BJ (cell line): ENCODE measurements around the gene SLC8A1. TPM values are rescaled to one million over a fixed set of nuclear protein-coding genes. Genes with fewer than 3 reads are reported as not detected.

Experiments
- CTCF ChIA-PET: fragments of 350-600 bp; formaldehyde crosslinking; extraction: SDS; loops from one replicate; lab custom pipeline; 2021; ENCODE audit warnings: antibody characterized with exemption, inconsistent platforms; lab: Yijun Ruan, JAX
- POLR2A ChIA-PET: fragments of 300-600 bp; sonication (Branson Sonifier 250); formaldehyde crosslinking; extraction: SDS; loops from one replicate; lab custom pipeline; 2021; ENCODE audit warnings: antibody characterized with exemption; lab: Charles Lee
- DNase-seq: peaks from one replicate; pipeline ENCODE4 v3.0.0-alpha.2; 2011; ENCODE audit warnings: low read depth
- H3K27me3 ChIP-seq: 2 replicates; pipeline ENCODE4 v1.6.0; 2011; ENCODE audit warnings: low read length; ENCODE audit not compliant: control insufficient read depth, insufficient read depth
- H3K36me3 ChIP-seq: 2 replicates; pipeline ENCODE4 v1.5.1; 2011; ENCODE audit warnings: low read length; ENCODE audit not compliant: control insufficient read depth, insufficient read depth
- H3K4me3 ChIP-seq: 2 replicates; pipeline ENCODE4 v1.5.1; 2011; ENCODE audit warnings: low read depth, mild to moderate bottlenecking, control low read depth, low read length
- CTCF ChIP-seq: IDR thresholded peaks from 2 replicates; pipeline ENCODE4 v1.5.1; 2011; ENCODE audit warnings: low read depth, mild to moderate bottlenecking, control low read depth, inconsistent platforms, low read length, moderate library complexity; ENCODE audit not compliant: insufficient read depth
- polyA plus RNA-seq: library from polyadenylated mRNA; depleted of rRNA; stranded (reverse); fragments of >200 nt; gene quantifications from 2 replicates; pipeline ENCODE4 v1.2.3, GENCODE V29; 2011

The SLC8A1 gene
- polyA plus RNA-seq, 1 experiment, result 18.5 TPM

- POLR2A ChIA-PET, result no interaction called here
- H3K27me3 ChIP-seq, result no peaks in the 10 kb centered on the region
- TF ChIP-seq CTCF, result no peak
- no peak for DNase-seq
- no peaks in the 10 kb centered on the region for H3K36me3 ChIP-seq
- CTCF ChIA-PET, result no interaction called here
- no peak overlapping the region for H3K4me3 ChIP-seq
These were observed 41.2 kb downstream of the SLC8A1 start for GRCh38 chr2:40410695-40411094.

- Histone ChIP-seq H3K4me3 (no peak overlapping the region), H3K27me3 (no peaks in the 10 kb centered on the region), H3K36me3 (no peaks in the 10 kb centered on the region)
- no peak for TF ChIP-seq CTCF
- DNase-seq, result no peak
- ChIA-PET POLR2A (no interaction called here), CTCF (no interaction called here)
These were observed 42.2 kb downstream of the SLC8A1 start for GRCh38 chr2:40409734-40410133.

- no peak for TF ChIP-seq CTCF
- H3K4me3 ChIP-seq, result no peak overlapping the region
- ChIA-PET CTCF (interaction anchor here (1.3 to 1.5 kb wide), 2 partner anchors 12 to 42 kb away, joined by 3 to 5 read pairs; no protein-coding TSS in a partner anchor), POLR2A (no interaction called here)
- no peak for DNase-seq
- H3K36me3 ChIP-seq, result no peaks in the 10 kb centered on the region
- H3K27me3 ChIP-seq, result no peaks in the 10 kb centered on the region
These were observed 45.2 kb downstream of the SLC8A1 start for GRCh38 chr2:40406485-40407289.

GRCh38 chr2:40405465-40405864 is 46.4 kb downstream of the SLC8A1 start:
- CTCF ChIA-PET, result interaction anchor here (0.8 to 1.5 kb wide), 3 partner anchors 13 to 149 kb away, joined by 3 to 5 read pairs (median 3); no protein-coding TSS in a partner anchor
- Histone ChIP-seq H3K27me3 (no peaks in the 10 kb centered on the region), H3K4me3 (no peak overlapping the region), H3K36me3 (no peaks in the 10 kb centered on the region)
- peak; percentile 71 for DNase-seq
- POLR2A ChIA-PET, result interaction anchor here (0.6 to 1.3 kb wide), 3 partner anchors 11 to 45 kb away, joined by 3 read pairs; no protein-coding TSS in a partner anchor
- no peak for TF ChIP-seq CTCF

- H3K27me3 ChIP-seq, result no peaks in the 10 kb centered on the region
- no peak for TF ChIP-seq CTCF
- no peaks in the 10 kb centered on the region for H3K36me3 ChIP-seq
- ChIA-PET CTCF (interaction anchor here (0.8 to 2.3 kb wide), 4 partner anchors 20 to 150 kb away, joined by 3 to 11 read pairs (median 4); no protein-coding TSS in a partner anchor), POLR2A (interaction anchor here (1.3 kb wide), 1 partner anchor 46 kb away, joined by 3 read pairs; no protein-coding TSS in a partner anchor)
- DNase-seq, result no peak
- no peak overlapping the region for H3K4me3 ChIP-seq
These were observed 47.4 kb downstream of the SLC8A1 start for GRCh38 chr2:40404517-40404916.
